Fibroblast of villous mesenchyme (primary cell): ENCODE data around the gene HEXA. TPM values are rescaled to one million over a fixed set of nuclear protein-coding genes. Genes with fewer than 3 reads are reported as not detected.
A peak's percentile ranks its signal among the peaks of the same experiment; 100 is the strongest.

Experiments used
- DNase-seq: peaks from one replicate; pipeline ENCODE4 v3.0.0-alpha.2; 2010; ENCODE audit warnings: low read depth
- H3K4me3 ChIP-seq: 2 replicates; pipeline ENCODE4 v1.5.1; 2011; ENCODE audit warnings: low read depth, mild to moderate bottlenecking, low read length
- CTCF ChIP-seq: IDR thresholded peaks from 2 replicates; pipeline ENCODE4 v1.5.1; 2012; ENCODE audit warnings: low read depth, mild to moderate bottlenecking, low read length; ENCODE audit not compliant: insufficient read depth
- total RNA-seq: library from RNA; depleted of rRNA; stranded (reverse); fragments of >200 nt; gene quantifications from 2 replicates; pipeline ENCODE4 v1.2.3, GENCODE V29; 2012

Gene HEXA
- total RNA-seq, 1 donor, result 44.9 TPM

GRCh38 chr15:72313881-72314280, 61.9 kb downstream of the HEXA start:
- no peak for DNase-seq
- H3K4me3 ChIP-seq, result no peak overlapping the region
- TF ChIP-seq CTCF, result no peak

- TF ChIP-seq CTCF, result no peak
- no peak overlapping the region for H3K4me3 ChIP-seq
- no peak for DNase-seq
These were observed 62.4 kb downstream of the HEXA start for GRCh38 chr15:72313448-72313840.

GRCh38 chr15:72312605-72313447, 63.0 kb downstream of the HEXA start:
- DNase-seq, result peak; percentile 63
- no peak overlapping the region for H3K4me3 ChIP-seq
- TF ChIP-seq CTCF, result peak; percentile 84

GRCh38 chr15:72307026-72307425, 68.8 kb downstream of the HEXA start:
- no peak for TF ChIP-seq CTCF
- H3K4me3 ChIP-seq, result no peak overlapping the region
- DNase-seq, result no peak

GRCh38 chr15:72306211-72306785, 69.5 kb downstream of the HEXA start:
- no peak for TF ChIP-seq CTCF
- no peak overlapping the region for H3K4me3 ChIP-seq
- DNase-seq, result peak; percentile 16

GRCh38 chr15:72304596-72304995, 71.2 kb downstream of the HEXA start:
- no peak for DNase-seq
- H3K4me3 ChIP-seq, result no peak overlapping the region
- no peak for TF ChIP-seq CTCF
